HepG2 (cell line): Measurements from ENCODE around the gene SLC35F6. TPM values are rescaled to one million over a fixed set of nuclear protein-coding genes. Genes with fewer than 3 reads are reported as not detected.

Experiments
- CEBPG ChIP-seq: IDR thresholded peaks from 2 replicates; pipeline ENCODE4 v1.6.1; 2016
- E2F2 ChIP-seq: sonication (generic); formaldehyde crosslinking; IDR thresholded peaks from 2 replicates; pipeline ENCODE4 v1.4.0; 2020; ENCODE audit warnings: missing genetic modification reagents, borderline replicate concordance
- FOXJ3 ChIP-seq: sonication (generic); formaldehyde crosslinking; IDR thresholded peaks from 2 replicates; pipeline ENCODE4 v1.4.0; 2020; ENCODE audit warnings: missing genetic modification reagents, mild to moderate bottlenecking, borderline replicate concordance
- HIC2 ChIP-seq: sonication (generic); formaldehyde crosslinking; IDR thresholded peaks from 2 replicates; pipeline ENCODE4 v1.9.0; 2022; ENCODE audit warnings: low read depth, missing genetic modification reagents
- HMG20B ChIP-seq: conservative IDR thresholded peaks from 2 replicates; pipeline ENCODE4 v1.6.1; 2016; ENCODE audit warnings: missing genetic modification reagents, missing compliant biosample characterization
- HNF4A ChIP-seq: sonication (generic); formaldehyde crosslinking; IDR thresholded peaks from 2 replicates; pipeline ENCODE4 v1.4.0; 2020; ENCODE audit warnings: missing genetic modification reagents
- MEIS2 ChIP-seq: sonication (generic); formaldehyde crosslinking; IDR thresholded peaks from 2 replicates; pipeline ENCODE4 v1.9.0; 2021; ENCODE audit warnings: mild to moderate bottlenecking, missing genetic modification reagents
- NR3C1 ChIP-seq: sonication (generic); formaldehyde crosslinking; IDR thresholded peaks from 2 replicates; pipeline ENCODE4 v1.4.0; 2020; ENCODE audit warnings: missing genetic modification reagents
- REL ChIP-seq: sonication (generic); formaldehyde crosslinking; conservative IDR thresholded peaks from 2 replicates; pipeline ENCODE4 v1.8.0; 2022; ENCODE audit warnings: mild to moderate bottlenecking, missing genetic modification reagents, moderate library complexity
- RORA ChIP-seq: sonication (generic); formaldehyde crosslinking; IDR thresholded peaks from 2 replicates; pipeline ENCODE4 v1.5.0; 2020; ENCODE audit warnings: mild to moderate bottlenecking, missing genetic modification reagents, moderate library complexity
- SIN3B ChIP-seq: fragments of 150-350 bp; IDR thresholded peaks from 2 replicates; pipeline ENCODE4 v1.6.1; 2014; ENCODE audit warnings: low read length
- SMAD3 ChIP-seq: sonication (generic); formaldehyde crosslinking; IDR thresholded peaks from 2 replicates; pipeline ENCODE4 v1.4.0; 2020; ENCODE audit warnings: missing genetic modification reagents
- SP140L ChIP-seq: sonication (generic); formaldehyde crosslinking; IDR thresholded peaks from 2 replicates; pipeline ENCODE4 v1.4.0; 2020; ENCODE audit warnings: missing genetic modification reagents, borderline replicate concordance
- ZBTB46 ChIP-seq: sonication (generic); formaldehyde crosslinking; IDR thresholded peaks from 2 replicates; pipeline ENCODE4 v1.4.0; 2020; ENCODE audit warnings: mild to moderate bottlenecking, missing genetic modification reagents, borderline replicate concordance
- ZNF121 ChIP-seq: sonication (generic); formaldehyde crosslinking; IDR thresholded peaks from 2 replicates; pipeline ENCODE4 v1.5.0; 2020; ENCODE audit warnings: mild to moderate bottlenecking, missing genetic modification reagents
- ZNF260 ChIP-seq: sonication (generic); formaldehyde crosslinking; IDR thresholded peaks from 2 replicates; pipeline ENCODE4 v1.4.0; 2020; ENCODE audit warnings: missing genetic modification reagents, low read depth, mild to moderate bottlenecking, borderline replicate concordance
- ZNF3 ChIP-seq: IDR thresholded peaks from 2 replicates; pipeline ENCODE4 v1.7.0; 2017; ENCODE audit warnings: inconsistent platforms
- ZNF33A ChIP-seq: sonication (generic); formaldehyde crosslinking; IDR thresholded peaks from 2 replicates; pipeline ENCODE4 v1.5.1; 2020; ENCODE audit warnings: missing genetic modification reagents, mild to moderate bottlenecking, moderate library complexity, borderline replicate concordance
- ZNF350 ChIP-seq: sonication (generic); formaldehyde crosslinking; IDR thresholded peaks from 2 replicates; pipeline ENCODE4 v1.4.0; 2020; ENCODE audit warnings: mild to moderate bottlenecking, low read depth, missing genetic modification reagents, borderline replicate concordance
- ZNF570 ChIP-seq: sonication (generic); formaldehyde crosslinking; IDR thresholded peaks from 2 replicates; pipeline ENCODE4 v1.4.0; 2020; ENCODE audit warnings: mild to moderate bottlenecking, missing genetic modification reagents, borderline replicate concordance
- ZNF615 ChIP-seq: sonication (generic); formaldehyde crosslinking; IDR thresholded peaks from 2 replicates; pipeline ENCODE4 v1.5.0; 2020; ENCODE audit warnings: mild to moderate bottlenecking, missing genetic modification reagents, borderline replicate concordance
- polyA plus RNA-seq, 8 experiments: library from polyadenylated mRNA; depleted of rRNA in 3 of 8; stranded (reverse) in 7 of 8; unstranded in 1 of 8; fragments of >200 nt; fragmentation: Illumina TruSeq in 4 of 8; extraction: Trizol in 4 of 8; gene quantifications; 2 replicates each; pipeline versions ENCODE4 v1.2.1 to v1.2.3, GENCODE V29; 2011 to 2016; ENCODE audit warnings: low read depth in 4 of 8, missing spikeins in 1 of 8, mixed read lengths in 1 of 8; ENCODE audit not compliant: insufficient read depth in 1 of 8
- total RNA-seq, 5 experiments: library from RNA; depleted of rRNA; stranded (reverse); fragments of >200 nt; fragmentation: Illumina TruSeq; extraction: Trizol; gene quantifications; 2 replicates each; pipeline ENCODE4 v1.2.3, GENCODE V29; 2016; ENCODE audit warnings: low read depth in 1 of 5
- TF ChIP-seq, protein P1 (sequence below): sonication (generic); formaldehyde crosslinking; IDR thresholded peaks from 2 replicates; pipeline ENCODE4 v1.5.0; 2020; ENCODE audit warnings: missing genetic modification reagents, mild to moderate bottlenecking, borderline replicate concordance
- TF ChIP-seq, protein P2 (sequence below): sonication (generic); formaldehyde crosslinking; IDR thresholded peaks from 2 replicates; pipeline ENCODE4 v1.4.0; 2020; ENCODE audit warnings: mild to moderate bottlenecking, missing genetic modification reagents

Gene SLC35F6
- total and polyA plus RNA-seq, 2 of the 13 experiments (the other 11 are each of a cell fraction or from before 2014, with no cell fraction given) = 15.2 to 21.2 TPM

DNA sequence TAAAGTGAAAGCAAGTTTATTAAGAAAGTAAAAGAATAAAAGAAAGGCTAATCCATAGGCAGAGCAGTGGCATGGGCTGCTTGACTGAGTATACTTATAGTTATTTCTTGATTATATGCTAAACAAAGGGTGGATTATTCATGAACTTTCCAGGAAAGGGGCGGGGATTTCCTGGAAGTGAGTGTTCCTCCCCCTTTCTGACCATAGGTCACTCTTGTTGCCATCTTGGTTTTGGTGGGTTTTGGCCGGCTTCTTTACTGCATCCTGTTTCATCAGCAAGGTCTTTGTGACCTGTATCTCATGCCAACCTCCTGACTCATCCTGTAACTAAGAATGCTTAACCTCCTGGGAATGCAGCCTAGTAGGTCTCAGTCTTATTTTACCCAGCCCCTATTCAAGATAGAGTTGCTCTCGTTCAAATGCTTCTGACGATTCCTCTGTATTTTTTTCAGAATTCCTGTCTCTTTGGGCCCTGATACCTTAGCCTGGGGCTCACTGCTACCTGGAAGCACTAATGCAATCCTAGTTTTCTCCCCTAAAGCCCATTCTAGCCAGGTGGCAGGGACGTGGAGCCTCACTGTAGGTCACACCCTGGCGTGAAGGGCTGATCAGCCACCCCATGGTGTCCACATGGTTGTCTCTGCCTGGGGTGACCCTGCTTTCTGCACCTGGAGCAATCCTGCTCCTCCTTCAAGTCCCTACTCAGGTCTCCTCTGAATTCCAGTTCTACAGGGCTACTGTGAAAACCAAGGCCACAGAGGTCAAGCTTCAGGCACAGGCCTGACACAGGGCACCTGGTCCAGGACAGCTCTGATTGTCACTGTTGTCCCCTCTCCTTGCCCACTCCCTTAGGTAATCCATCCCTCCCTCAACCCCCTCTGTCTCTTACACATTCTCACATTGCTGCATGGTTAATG lies 6.0 kb upstream of the SLC35F6 start (continued):
- TF ChIP-seq, protein P1, sequence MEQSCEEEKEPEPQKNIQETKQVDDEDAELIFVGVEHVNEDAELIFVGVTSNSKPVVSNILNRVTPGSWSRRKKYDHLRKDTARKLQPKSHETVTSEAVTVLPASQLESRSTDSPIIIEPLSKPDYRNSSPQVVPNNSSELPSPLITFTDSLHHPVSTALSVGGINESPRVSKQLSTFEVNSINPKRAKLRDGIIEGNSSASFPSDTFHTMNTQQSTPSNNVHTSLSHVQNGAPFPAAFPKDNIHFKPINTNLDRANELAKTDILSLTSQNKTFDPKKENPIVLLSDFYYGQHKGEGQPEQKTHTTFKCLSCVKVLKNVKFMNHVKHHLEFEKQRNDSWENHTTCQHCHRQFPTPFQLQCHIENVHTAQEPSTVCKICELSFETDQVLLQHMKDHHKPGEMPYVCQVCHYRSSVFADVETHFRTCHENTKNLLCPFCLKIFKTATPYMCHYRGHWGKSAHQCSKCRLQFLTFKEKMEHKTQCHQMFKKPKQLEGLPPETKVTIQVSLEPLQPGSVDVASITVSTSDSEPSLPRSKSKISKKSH (CRISPR knock-in tag) = no peak
- TF ChIP-seq CEBPG (CRISPR knock-in tag) (peak; percentile 89), ZNF570 (CRISPR knock-in tag) (no peak), SMAD3 (peak; percentile 95), E2F2 (CRISPR knock-in tag) (no peak), RORA (CRISPR knock-in tag) (no peak), HNF4A (CRISPR knock-in tag) (peak; percentile 54), MEIS2 (CRISPR knock-in tag) (no peak), NR3C1 (CRISPR knock-in tag) (no peak), HMG20B (CRISPR knock-in tag) (peak; percentile 51; the same call in 1 of the 2 replicates), ZNF121 (CRISPR knock-in tag) (no peak), ZNF260 (CRISPR knock-in tag) (no peak), ZNF33A (CRISPR knock-in tag) (no peak), ZNF615 (CRISPR knock-in tag) (no peak), ZBTB46 (CRISPR knock-in tag) (no peak), HIC2 (no peak), ZNF3 (no peak), FOXJ3 (CRISPR knock-in tag) (no peak), SP140L (CRISPR knock-in tag) (no peak), ZNF350 (peak; percentile 48; the same call in 1 of the 2 replicates), REL (no peak), SIN3B (no peak)
- TF ChIP-seq, protein P2, sequence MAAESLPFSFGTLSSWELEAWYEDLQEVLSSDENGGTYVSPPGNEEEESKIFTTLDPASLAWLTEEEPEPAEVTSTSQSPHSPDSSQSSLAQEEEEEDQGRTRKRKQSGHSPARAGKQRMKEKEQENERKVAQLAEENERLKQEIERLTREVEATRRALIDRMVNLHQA (CRISPR knock-in tag) = no peak
